RWPE1 (cell line): ENCODE results near the gene SPNS1.

ENCODE experiments used
- CTCF ChIA-PET: fragments of 350-600 bp; sonication (Branson Sonifier 250); formaldehyde crosslinking; extraction: SDS; loops from one replicate; lab custom pipeline; 2021; lab: Yijun Ruan, JAX
- POLR2A ChIA-PET: fragments of 400-600 bp; formaldehyde crosslinking; extraction: SDS; loops from one replicate; lab custom pipeline; 2020; ENCODE audit warnings: antibody characterized with exemption; ENCODE audit not compliant: low non-redundant PET; lab: Yijun Ruan, JAX
- DNase-seq: peaks from one replicate; pipeline ENCODE4 v3.0.0; 2012; ENCODE audit warnings: low spot score
- H3K27ac ChIP-seq: fragments of 450-650 bp; 2 replicates; pipeline ENCODE4 v1.5.1; 2017
- TF ChIP-seq, protein P1 (sequence below): fragments of 450-650 bp; conservative IDR thresholded peaks from 2 replicates; pipeline ENCODE4 v1.5.1; 2017; ENCODE audit warnings: low read depth, mild to moderate bottlenecking

Gene SPNS1

DNA sequence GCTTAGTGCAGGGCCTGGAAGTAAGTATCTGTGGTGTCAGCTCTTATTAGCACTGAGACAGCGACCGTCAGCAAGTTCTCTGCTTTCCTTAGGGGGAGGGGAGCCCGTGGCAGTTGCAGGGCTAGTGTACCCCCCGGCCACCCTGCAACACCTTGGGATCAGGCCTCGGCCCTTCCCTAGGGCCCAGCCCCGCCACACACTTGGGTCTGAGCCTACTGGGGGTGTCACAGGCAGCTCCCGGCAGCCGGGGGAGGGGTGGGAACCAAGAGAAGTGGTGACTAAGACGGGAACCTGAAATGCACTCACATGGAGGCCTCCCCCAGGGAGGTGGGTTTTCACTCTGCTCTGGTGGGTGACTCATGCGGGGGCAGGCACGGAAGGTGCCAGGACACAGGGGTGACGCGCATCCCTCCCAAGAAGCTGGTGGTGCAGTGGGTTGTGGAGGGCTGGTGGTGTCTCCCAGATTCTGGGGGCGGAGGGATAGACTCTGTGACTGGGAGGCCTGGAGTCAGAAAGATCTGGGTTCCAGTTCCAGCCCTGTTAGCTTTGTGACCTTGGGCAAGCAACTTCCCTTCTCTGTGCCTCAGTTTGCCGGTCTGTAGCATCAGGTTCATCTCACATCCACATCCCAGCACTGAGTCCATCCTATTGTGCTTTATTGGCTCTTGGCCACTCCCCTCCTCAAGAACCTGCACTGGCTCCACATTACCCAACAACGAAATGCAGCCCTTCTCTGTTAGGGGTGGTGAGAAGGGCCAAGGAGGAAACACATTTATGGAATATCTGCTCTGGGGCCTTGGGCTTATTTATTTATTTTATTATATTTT is 54.8 kb downstream of the SPNS1 start:
- POLR2A ChIA-PET: no interaction called here
- TF ChIP-seq, protein P1, sequence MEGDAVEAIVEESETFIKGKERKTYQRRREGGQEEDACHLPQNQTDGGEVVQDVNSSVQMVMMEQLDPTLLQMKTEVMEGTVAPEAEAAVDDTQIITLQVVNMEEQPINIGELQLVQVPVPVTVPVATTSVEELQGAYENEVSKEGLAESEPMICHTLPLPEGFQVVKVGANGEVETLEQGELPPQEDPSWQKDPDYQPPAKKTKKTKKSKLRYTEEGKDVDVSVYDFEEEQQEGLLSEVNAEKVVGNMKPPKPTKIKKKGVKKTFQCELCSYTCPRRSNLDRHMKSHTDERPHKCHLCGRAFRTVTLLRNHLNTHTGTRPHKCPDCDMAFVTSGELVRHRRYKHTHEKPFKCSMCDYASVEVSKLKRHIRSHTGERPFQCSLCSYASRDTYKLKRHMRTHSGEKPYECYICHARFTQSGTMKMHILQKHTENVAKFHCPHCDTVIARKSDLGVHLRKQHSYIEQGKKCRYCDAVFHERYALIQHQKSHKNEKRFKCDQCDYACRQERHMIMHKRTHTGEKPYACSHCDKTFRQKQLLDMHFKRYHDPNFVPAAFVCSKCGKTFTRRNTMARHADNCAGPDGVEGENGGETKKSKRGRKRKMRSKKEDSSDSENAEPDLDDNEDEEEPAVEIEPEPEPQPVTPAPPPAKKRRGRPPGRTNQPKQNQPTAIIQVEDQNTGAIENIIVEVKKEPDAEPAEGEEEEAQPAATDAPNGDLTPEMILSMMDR: no peak
- DNase-seq: peak; percentile 73
- H3K27ac ChIP-seq: no peak overlapping the region
- CTCF ChIA-PET: no interaction called here

DNA sequence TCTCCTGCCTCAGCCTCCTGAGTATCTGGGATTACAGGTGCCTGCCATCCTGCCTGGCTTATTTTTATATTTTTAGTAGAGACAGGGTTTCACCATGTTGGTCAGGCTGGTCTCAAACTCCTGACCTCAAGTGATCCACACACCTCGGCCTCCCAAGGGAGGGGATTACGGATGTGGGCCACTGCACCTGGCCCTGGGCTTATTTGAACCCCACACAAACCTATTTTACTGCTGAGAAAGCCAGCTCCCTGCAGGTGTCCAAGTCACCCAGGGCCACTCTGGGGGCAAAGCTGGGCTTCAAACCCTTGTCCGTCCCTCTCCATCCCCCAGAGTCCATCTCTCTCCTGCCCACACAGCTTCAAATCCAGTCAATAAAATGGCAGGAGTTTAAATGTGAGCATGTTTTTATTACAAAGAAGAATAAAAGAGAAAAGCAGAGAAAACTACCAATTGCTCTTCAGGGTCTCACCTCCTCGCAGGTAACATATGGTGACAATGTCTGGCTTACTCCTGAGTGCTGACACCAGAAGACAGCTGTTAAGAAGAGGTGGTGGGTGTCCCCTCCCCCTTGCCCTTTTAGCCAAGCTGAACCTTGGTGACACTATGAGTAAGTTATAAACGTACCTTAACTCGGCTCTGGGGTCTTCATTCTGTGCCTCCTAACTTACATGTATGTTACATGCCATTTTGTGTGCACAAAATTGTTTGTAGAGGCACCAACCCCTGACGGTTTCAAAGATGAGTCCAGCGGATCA is 55.7 kb downstream of the SPNS1 start:
- TF ChIP-seq, protein P1: no peak
- ChIA-PET POLR2A (no interaction called here), CTCF (interaction anchor here (0.7 kb wide), 1 partner anchor 1404 kb away, joined by 3 read pairs; no protein-coding TSS in a partner anchor)
- no peak for DNase-seq
- H3K27ac ChIP-seq: no peak overlapping the region
